PC-9 (cell line): ENCODE results near the gene RPL31.

Experiments
- CTCF ChIP-seq: fragments of 200-600 bp; sonication (generic); conservative IDR thresholded peaks from 2 replicates; pipeline ENCODE4 v1.6.1; 2017; ENCODE audit warnings: mixed run types, antibody characterized with exemption, mild to moderate bottlenecking, moderate library complexity
- EZH2 ChIP-seq: fragments of 200-600 bp; sonication (generic); IDR thresholded peaks from 2 replicates; pipeline ENCODE4 v1.8.0; 2017; ENCODE audit warnings: antibody characterized with exemption, low read depth

GRCh38 chr2:100962366-100963025 lies 39.6 kb upstream of the RPL31 start:
- no peak for TF ChIP-seq CTCF
- no peak for TF ChIP-seq EZH2
